CD4-positive, alpha-beta T cell (primary cell): ENCODE results near the gene PFN4. TPM values are rescaled to one million over a fixed set of nuclear protein-coding genes. Genes with fewer than 3 reads are reported as not detected.

ENCODE experiments used
- ATAC-seq: fragments of 200-7000 bp; cut with Tn5 transposase; one replicate; pipeline ENCODE4 v1.10.0; 2022; ENCODE audit warnings: mild to moderate bottlenecking; ENCODE audit not compliant: poor library complexity
- CTCF ChIA-PET: fragments of 350-600 bp; sonication (Branson Sonifier 250); formaldehyde crosslinking; loops from one replicate; lab custom pipeline; 2021; ENCODE audit warnings: antibody characterized with exemption, inconsistent platforms; lab: Charles Lee
- POLR2A ChIA-PET: fragments of 350-600 bp; sonication (Branson Sonifier 250); formaldehyde crosslinking; loops from one replicate; lab custom pipeline; 2021; ENCODE audit warnings: antibody characterized with exemption, inconsistent platforms; lab: Charles Lee
- DNase-seq, 14 experiments: peaks; one replicate each; pipeline ENCODE4 v3.0.0-alpha.2; 2013 to 2020; ENCODE audit warnings: mixed read lengths in 2 of 14
- H3K27ac ChIP-seq, 2 donors: one replicate each; pipeline versions ENCODE4 v1.5.1 to v1.7.0; 2013; ENCODE audit warnings: low read length in 2 of 2, low read depth in 1 of 2, mild to moderate bottlenecking in 1 of 2
- H3K27me3 ChIP-seq, 2 experiments: 1 replicate in 1 of 2; 2 replicates in 1 of 2; pipeline versions ENCODE4 v1.6.1 to v1.7.0; 2013; ENCODE audit warnings: low read length in 2 of 2, control low read depth in 1 of 2, mild to moderate bottlenecking in 1 of 2, moderate library complexity in 1 of 2; ENCODE audit not compliant: insufficient read depth in 2 of 2, control insufficient read depth in 1 of 2
- H3K36me3 ChIP-seq: one replicate; pipeline ENCODE4 v1.6.1; 2013; ENCODE audit warnings: low read length, control low read depth; ENCODE audit not compliant: insufficient read depth
- H3K4me1 ChIP-seq: one replicate; pipeline ENCODE4 v1.6.1; 2013; ENCODE audit warnings: low read length, control low read depth; ENCODE audit not compliant: insufficient read depth
- H3K4me3 ChIP-seq: one replicate; pipeline ENCODE4 v1.5.1; 2013; ENCODE audit warnings: mild to moderate bottlenecking, low read length, moderate library complexity
- H3K9me3 ChIP-seq, 2 experiments: 1 replicate in 1 of 2; 2 replicates in 1 of 2; pipeline versions ENCODE4 v1.6.1 to v1.7.0; 2013; ENCODE audit warnings: low read length in 2 of 2, mild to moderate bottlenecking in 2 of 2, control low read depth in 1 of 2, moderate library complexity in 1 of 2; ENCODE audit not compliant: control insufficient read depth in 1 of 2, insufficient read depth in 1 of 2
- H3K27ac Mint-ChIP-seq: one replicate; pipeline ENCODE4 v1.8.0; 2020; ENCODE audit warnings: mixed read lengths
- H3K27me3 Mint-ChIP-seq: one replicate; pipeline ENCODE4 v1.8.0; 2021; ENCODE audit warnings: mixed read lengths
- H3K36me3 Mint-ChIP-seq: one replicate; pipeline ENCODE4 v1.8.0; 2021; ENCODE audit warnings: low read depth, mixed read lengths
- H3K4me1 Mint-ChIP-seq: one replicate; pipeline ENCODE4 v1.8.0; 2021; ENCODE audit warnings: low read depth, mixed read lengths
- H3K4me3 Mint-ChIP-seq: one replicate; pipeline ENCODE4 v1.8.0; 2020; ENCODE audit warnings: mild to moderate bottlenecking, mixed read lengths
- H3K9me3 Mint-ChIP-seq: one replicate; pipeline ENCODE4 v1.8.0; 2020; ENCODE audit warnings: mixed read lengths
- intact Hi-C, 2 experiments: fragments of 100-400 bp; cut with DNase I in 1 of 2; cut with micrococcal nuclease in 1 of 2; formaldehyde crosslinking; loops; one replicate each; pipeline versions ENCODE4 v1.15.1 to v1.9.0; 2023 to 2025; cut with DNase I, micrococcal nuclease
- total RNA-seq, 174 experiments: library from RNA in 2 of 174; stranded (reverse) in 2 of 174; gene quantifications; one replicate each; pipeline ENCODE4 v1.2.3 and lab custom pipeline; 2021 to 2026
- TF ChIP-seq, protein P1 (sequence below): fragments of 200-600 bp; IDR thresholded peaks from one replicate; pipeline ENCODE4 v1.8.0; 2022; ENCODE audit warnings: antibody characterized with exemption, mild to moderate bottlenecking

The PFN4 gene
- total RNA-seq, 2 experiments from 2014 or later = not detected

DNA sequence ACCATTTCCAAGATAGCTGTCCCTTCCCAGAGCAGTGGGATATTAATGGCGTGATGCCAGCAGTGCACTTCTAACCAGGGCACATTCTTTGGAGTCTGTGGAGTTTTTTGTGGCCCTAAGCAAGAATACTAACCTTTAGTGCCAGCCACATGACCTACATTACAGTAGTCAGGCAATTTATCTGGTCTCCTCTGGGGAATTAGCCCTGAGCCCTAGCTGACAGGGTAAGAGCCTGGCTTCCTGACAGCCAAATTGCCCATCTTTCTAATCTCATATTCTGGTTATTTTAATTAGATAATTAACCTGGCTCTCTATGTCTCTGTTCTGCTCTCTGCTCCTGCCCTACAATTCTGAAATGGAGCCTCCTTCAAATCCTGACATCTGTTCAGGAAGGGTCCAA, 5.2 kb downstream of the PFN4 start:
- no peaks in the 10 kb centered on the region for H3K27me3 ChIP-seq
- ATAC-seq (no peak), DNase-seq (no peak)
- peaks cover 6% of the 10 kb centered on the region for H3K4me1 ChIP-seq
- no peak overlapping the region for H3K4me3 Mint-ChIP-seq
- POLR2A ChIA-PET = no interaction called here
- intact Hi-C loops = no loop called here
- H3K36me3 ChIP-seq = no peaks in the 10 kb centered on the region
- CTCF ChIA-PET = interaction anchor here (0.6 kb wide), 1 partner anchor 295 kb away, joined by 3 read pairs; no protein-coding TSS in a partner anchor
- H3K27ac ChIP-seq = no peak overlapping the region
- no peaks in the 10 kb centered on the region for H3K36me3 Mint-ChIP-seq
- no peak overlapping the region for H3K4me3 ChIP-seq
- peaks cover 0 to 4% of the 10 kb centered on the region in 2 experiments for H3K9me3 ChIP-seq
- H3K9me3 Mint-ChIP-seq = no peaks in the 10 kb centered on the region
- TF ChIP-seq, protein P1, sequence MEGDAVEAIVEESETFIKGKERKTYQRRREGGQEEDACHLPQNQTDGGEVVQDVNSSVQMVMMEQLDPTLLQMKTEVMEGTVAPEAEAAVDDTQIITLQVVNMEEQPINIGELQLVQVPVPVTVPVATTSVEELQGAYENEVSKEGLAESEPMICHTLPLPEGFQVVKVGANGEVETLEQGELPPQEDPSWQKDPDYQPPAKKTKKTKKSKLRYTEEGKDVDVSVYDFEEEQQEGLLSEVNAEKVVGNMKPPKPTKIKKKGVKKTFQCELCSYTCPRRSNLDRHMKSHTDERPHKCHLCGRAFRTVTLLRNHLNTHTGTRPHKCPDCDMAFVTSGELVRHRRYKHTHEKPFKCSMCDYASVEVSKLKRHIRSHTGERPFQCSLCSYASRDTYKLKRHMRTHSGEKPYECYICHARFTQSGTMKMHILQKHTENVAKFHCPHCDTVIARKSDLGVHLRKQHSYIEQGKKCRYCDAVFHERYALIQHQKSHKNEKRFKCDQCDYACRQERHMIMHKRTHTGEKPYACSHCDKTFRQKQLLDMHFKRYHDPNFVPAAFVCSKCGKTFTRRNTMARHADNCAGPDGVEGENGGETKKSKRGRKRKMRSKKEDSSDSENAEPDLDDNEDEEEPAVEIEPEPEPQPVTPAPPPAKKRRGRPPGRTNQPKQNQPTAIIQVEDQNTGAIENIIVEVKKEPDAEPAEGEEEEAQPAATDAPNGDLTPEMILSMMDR = no peak
- no peaks in the 10 kb centered on the region for H3K27me3 Mint-ChIP-seq
- peaks cover 6% of the 10 kb centered on the region for H3K4me1 Mint-ChIP-seq
- no peak overlapping the region for H3K27ac Mint-ChIP-seq

DNA sequence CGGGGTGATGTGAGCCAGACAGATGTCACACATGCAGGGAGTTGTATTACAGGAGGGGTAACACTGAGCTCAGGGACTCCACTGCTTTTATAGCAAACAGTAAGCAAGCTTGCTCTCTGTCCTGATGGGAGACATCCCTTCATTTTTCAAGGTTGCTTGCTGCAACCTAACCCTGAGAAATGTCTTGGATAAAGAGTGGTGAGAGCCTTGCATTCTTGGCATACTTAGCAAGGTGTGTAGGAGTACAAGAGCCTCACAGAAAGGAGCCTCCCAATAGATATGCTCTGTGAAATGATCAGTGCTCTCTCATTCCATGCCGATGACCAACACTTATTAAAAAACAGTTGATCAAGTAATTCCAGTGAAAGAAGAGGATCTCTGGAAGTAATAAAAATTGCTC, 8.1 kb downstream of the PFN4 start:
- no peak overlapping the region for H3K27ac Mint-ChIP-seq
- Histone ChIP-seq H3K36me3 (no peaks in the 10 kb centered on the region), H3K4me1 (no peaks in the 10 kb centered on the region), H3K9me3 (peaks cover 0 to 4% of the 10 kb centered on the region in 2 experiments), H3K27me3 (no peaks in the 10 kb centered on the region), H3K27ac (no peak overlapping the region), H3K4me3 (no peak overlapping the region)
- H3K4me3 Mint-ChIP-seq = no peak overlapping the region
- DNase-seq (no peak), ATAC-seq (no peak)
- intact Hi-C loops = no loop called here
- H3K9me3 Mint-ChIP-seq = no peaks in the 10 kb centered on the region
- no peaks in the 10 kb centered on the region for H3K27me3 Mint-ChIP-seq
- TF ChIP-seq, protein P1 = no peak
- ChIA-PET POLR2A (interaction anchor here (0.8 kb wide), 1 partner anchor 330 kb away, joined by 4 read pairs; no protein-coding TSS in a partner anchor), CTCF (no interaction called here)
- no peaks in the 10 kb centered on the region for H3K4me1 Mint-ChIP-seq
- H3K36me3 Mint-ChIP-seq = no peaks in the 10 kb centered on the region

DNA sequence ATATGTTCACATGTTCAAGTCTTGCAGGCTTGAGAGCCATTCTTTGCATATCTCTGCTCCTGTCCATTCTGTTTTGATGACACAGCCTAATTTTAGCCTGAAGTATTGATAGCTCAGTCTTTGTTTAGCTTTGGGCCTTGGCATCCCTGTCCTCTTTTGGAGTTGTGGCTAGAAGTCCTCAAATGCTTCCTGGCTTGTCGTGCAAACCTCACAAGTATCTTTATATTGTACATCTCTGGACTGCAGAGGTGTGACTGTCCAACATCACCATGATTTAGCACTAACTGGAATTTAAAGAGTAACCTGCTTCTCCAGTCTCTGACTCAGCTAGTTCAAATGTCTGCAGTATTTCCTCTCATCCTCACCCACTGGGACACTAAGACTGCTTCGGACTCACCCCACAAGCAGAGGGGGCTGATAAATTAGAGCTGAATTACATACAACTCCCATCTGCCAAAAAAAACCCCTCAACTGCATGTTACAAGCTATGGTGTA, 11.7 kb downstream of the PFN4 start:
- H3K4me3 ChIP-seq = no peak overlapping the region
- CTCF ChIA-PET = no interaction called here
- no peak overlapping the region for H3K27ac ChIP-seq
- H3K36me3 ChIP-seq = no peaks in the 10 kb centered on the region
- POLR2A ChIA-PET = no interaction called here
- intact Hi-C loops = no loop called here
- no peaks in the 10 kb centered on the region for H3K27me3 ChIP-seq
- Mint-ChIP-seq H3K27ac (no peak overlapping the region), H3K4me1 (no peaks in the 10 kb centered on the region), H3K36me3 (peaks cover 19% of the 10 kb centered on the region), H3K27me3 (no peaks in the 10 kb centered on the region), H3K4me3 (no peak overlapping the region), H3K9me3 (peaks cover 10% of the 10 kb centered on the region)
- DNase-seq (no peak), ATAC-seq (no peak)
- no peaks in the 10 kb centered on the region for H3K4me1 ChIP-seq
- H3K9me3 ChIP-seq = peaks cover 0 to 9% of the 10 kb centered on the region in 2 experiments
- TF ChIP-seq, protein P1 = no peak
